GM12891 (cell line): ENCODE results near the gene SWI5.

ENCODE experiments used
- PAX5 ChIP-seq: IDR thresholded peaks from 2 replicates; pipeline ENCODE4 v1.6.1; 2011; ENCODE audit warnings: low read length, moderate library complexity, mild to moderate bottlenecking; ENCODE audit not compliant: insufficient read depth, severe bottlenecking
- POLR2A ChIP-seq: IDR thresholded peaks from 2 replicates; pipeline ENCODE4 v1.6.1; 2011; ENCODE audit warnings: low read depth, low read length, control low read depth
- POLR2AphosphoS5 ChIP-seq: IDR thresholded peaks from 2 replicates; pipeline ENCODE4 v1.6.1; 2011; ENCODE audit warnings: low read depth, low read length, control low read depth
- POU2F2 ChIP-seq: IDR thresholded peaks from 2 replicates; pipeline ENCODE4 v1.6.1; 2011; ENCODE audit warnings: low read depth, mild to moderate bottlenecking, control low read depth, low read length, moderate library complexity
- TAF1 ChIP-seq: IDR thresholded peaks from 2 replicates; pipeline ENCODE4 v1.6.1; 2011; ENCODE audit warnings: low read depth, low read length, control low read depth

GRCh38 chr9:128257086-128257825 lies 18.8 kb upstream of the SWI5 start:
- TF ChIP-seq POLR2A (no peak), POLR2AphosphoS5 (no peak), POU2F2 (no peak), PAX5 (no peak), TAF1 (no peak)
